Measurements from ENCODE around the gene PROS1.
"Not testable (repeated sequence)": the region's sequence is repeated elsewhere in the genome, so short reads cannot be mapped to it uniquely, and the experiment has no call there.

Gene PROS1

DNA sequence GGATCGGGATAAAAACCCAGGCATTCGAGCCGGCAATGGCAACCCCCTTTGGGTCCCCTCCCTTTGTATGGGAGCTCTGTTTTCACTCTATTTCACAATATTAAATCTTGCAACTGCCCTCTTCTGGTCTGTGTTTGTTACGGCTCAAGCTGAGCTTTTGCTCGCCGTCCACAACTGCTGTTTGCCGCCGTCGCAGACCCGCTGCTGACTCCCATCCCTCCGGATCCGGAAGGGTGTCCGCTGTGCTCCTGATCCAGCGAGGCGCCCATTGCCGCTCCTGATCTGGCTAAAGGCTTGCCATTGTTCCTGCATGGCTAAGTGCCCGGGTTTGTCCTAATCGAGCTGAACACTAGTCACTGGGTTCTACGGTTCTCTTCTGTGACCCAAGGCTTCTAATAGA, 8.6 kb downstream of the PROS1 start:
- DNase-seq = not testable (repeated sequence)

GRCh38 chr3:93962798-93963197, 10.9 kb downstream of the PROS1 start:
- no peak for DNase-seq

DNA sequence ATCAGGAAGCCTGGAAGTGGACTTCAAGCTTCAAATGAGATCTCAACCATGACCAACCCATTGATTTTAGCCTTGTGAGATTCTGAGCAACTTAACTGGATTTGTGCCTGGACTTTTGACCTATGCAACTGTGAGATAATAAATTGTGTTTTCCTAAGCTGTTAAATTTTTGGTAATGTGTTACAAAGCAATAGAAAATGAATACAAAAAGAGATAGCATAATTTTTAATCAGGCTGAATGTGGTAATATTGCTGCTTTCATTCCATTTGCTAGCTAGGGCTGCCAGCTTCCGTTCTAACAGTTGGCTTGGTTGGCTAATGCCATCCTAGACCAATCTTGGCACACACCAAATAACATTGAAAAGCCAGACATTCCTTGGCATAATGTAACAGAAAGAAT, 12.2 kb downstream of the PROS1 start:
- DNase-seq = no peak

GRCh38 chr3:93961026-93961425, 12.7 kb downstream of the PROS1 start:
- no peak for DNase-seq

DNA sequence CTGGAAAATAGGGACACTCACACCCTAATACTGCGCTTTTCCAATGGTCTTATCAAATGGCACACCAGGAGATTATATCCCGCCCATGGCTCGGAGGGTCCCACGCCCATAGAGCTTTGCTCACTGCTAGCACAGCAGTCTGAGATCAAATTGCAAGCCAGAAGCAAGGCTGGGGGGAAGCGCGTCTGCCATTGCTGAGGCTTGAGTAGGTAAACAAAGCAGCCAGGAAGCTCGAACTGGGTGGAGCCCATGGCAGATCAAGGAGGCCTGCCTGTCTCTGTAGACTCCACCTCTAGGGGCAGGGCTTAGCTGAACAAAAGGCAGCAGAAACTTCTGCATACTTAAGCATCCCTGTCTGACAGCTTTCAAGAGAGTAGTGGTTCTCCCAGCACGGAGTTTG, 23.7 kb downstream of the PROS1 start:
- DNase-seq = not testable (repeated sequence)

GRCh38 chr3:93937485-93937884, 36.2 kb downstream of the PROS1 start:
- not testable (repeated sequence) for DNase-seq

DNA sequence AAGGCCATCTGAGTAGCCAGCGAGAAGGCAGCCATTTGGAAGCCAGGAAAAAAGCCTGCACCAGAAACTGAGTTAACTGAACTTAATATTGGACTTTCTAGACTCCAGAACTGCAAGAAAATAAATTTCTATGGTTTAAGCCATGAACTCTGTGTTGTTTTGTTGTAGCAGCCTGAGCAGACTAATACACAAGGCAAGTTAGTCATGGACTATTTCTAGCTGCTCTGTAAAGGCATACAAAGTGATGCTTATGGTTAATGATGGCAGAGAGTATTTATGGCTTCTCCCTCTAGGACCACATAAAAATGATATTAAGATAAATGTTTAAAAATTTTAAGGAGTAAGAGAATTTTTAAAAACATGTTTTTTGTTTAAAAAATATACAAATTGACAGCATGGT, 37.1 kb downstream of the PROS1 start:
- no peak for DNase-seq

DNA sequence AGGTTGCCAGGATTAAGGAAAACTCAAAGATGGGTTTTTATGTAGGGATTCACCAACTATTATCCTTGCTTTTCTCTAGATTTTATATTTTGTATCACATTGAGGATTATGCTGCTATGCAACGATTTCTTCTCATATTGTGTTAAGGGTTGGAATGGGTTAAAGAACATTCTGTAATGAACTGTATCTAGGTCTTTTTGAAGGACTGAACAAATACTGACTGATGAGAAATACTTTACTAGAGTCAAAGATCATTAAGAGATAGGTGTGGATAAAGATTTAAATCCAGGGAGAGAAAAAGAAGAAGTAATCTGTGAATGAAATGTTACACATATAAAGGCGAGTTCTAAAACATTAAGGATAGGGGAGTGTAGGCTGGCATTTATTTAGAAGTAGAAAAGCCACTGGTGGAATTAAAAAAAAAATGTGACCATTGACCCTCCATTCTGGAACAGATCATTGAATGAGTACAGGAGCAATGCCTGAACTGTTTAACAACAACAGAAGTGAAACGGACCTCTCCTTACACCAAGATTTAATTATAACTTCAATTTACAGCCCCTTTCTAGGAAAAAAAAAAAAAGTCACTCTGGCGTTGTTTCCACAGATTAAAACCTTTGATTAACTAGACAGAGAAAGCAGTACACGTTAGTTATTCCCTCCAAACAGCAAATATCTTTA, 39.2 kb downstream of the PROS1 start:
- no peak for DNase-seq

GRCh38 chr3:93931597-93932229, 42.0 kb downstream of the PROS1 start:
- DNase-seq = no peak

GRCh38 chr3:93930041-93930440, 43.7 kb downstream of the PROS1 start:
- no peak for DNase-seq

DNA sequence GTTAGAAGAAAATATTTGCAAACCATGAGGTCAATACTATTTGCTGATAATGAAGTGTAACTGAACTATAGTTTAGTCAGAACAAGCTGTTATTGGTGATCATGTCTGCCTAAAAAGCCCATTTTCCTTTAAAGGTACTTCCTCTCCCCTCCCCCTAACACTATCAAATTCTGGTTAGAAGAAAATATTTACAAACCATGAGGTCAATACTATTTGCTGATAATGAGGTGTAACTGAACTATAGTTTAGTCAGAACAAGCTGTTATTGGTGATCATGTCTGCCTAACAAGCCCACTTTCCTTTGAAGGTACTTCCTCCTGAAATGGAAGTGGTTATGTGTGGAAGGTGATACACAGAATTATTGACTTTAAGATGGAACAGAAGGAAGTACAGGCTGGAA, 46.9 kb downstream of the PROS1 start:
- DNase-seq = no peak

DNA sequence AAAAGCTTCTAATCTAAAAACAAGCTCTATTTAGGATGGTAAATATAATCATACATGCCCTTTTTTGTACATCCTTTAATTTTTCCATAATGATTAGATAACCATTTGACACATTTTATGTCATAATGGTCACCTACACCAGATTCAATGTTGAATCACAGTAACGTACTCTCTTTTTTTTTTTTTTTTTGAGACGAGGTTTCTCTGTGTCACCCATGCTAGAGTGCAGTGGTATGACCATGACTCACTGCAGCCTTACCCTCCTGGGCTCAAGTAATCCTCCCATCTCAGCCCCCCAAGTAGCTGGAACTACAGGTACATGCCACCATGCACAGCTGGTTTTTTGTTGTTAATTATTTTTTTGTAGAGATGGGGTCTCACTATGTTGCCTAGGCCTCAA, 49.2 kb downstream of the PROS1 start:
- no peak for DNase-seq

GRCh38 chr3:93923006-93923405, 50.7 kb downstream of the PROS1 start:
- no peak for DNase-seq

DNA sequence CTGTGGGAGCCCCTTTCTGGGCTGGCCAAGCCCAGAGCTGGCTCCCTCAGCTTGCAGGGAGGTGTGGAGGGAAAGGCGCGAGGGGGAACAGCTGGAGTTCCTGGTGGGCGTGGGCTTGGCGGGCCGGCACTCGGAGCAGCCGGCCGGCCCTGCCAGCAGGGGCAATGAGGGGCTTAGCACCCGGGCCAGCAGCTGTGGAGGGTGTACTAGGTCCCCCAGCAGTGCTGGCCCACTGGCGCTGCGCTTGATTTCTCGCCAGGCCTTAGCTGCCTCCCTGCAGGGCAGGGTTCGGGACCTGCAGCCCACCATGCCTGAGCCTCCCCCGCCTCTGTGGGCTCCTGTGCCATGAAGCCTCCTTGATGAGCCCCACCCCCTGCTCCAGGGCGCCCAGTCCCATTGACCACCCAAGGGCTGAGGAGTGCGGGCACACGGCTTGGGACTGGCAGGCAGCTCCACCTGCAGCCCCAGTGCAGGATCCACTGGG, 56.1 kb downstream of the PROS1 start:
- not testable (repeated sequence) for DNase-seq

DNA sequence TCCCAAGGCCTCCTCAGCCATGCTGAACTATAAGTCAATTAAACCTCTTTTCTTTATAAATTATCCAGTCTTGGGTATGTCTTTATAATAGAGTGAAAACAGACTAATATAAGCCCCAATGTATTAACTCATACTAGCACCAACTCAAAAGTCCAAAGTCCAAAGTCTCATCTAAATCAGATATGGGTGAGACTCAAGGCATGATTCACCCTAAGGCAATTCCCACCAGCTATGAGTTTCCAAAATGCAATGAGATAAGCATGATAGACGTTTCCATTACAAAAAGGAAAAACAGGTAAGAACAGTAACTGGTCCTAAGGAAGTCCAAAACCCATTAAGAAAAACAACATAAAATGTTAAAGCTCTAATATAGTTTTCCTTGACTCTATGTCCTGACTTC, 60.1 kb downstream of the PROS1 start:
- DNase-seq = not testable (repeated sequence)

DNA sequence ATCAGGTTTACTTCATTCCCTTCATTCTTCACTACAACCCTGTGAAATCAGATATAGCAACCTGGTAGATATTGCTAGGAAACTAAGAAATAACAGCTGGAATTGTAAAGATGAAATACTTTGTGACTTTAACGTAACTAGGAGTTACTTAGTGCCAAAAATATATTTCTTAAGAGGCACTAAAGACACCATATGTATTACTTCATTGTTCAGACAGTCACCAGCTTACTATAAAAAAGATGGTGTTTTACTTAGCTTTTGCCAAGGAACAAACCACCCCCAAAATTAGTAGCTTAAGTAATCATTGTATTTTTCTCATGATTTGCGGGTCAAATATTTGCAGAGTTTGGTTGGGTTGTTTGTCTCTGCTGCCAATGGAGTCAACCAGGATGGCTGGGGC, 62.5 kb downstream of the PROS1 start:
- no peak for DNase-seq

DNA sequence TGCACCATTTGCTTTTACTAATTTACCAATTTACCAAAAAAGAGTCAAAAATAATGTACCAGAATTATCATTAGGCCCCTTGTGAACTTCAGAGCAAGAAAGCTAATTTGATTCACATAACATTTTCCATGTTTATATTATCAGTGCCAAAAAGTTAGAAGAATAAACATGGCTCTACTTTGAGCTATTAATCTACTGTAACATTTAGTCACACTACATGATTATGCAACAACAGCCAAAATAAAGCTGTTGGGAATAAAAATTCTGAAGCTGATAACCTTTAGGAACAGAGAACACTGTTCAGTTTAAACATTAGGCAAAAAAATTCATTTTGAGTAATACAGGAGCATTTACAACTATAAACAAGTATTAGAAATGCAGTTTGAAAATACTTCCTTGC, 63.6 kb downstream of the PROS1 start:
- DNase-seq = no peak

DNA sequence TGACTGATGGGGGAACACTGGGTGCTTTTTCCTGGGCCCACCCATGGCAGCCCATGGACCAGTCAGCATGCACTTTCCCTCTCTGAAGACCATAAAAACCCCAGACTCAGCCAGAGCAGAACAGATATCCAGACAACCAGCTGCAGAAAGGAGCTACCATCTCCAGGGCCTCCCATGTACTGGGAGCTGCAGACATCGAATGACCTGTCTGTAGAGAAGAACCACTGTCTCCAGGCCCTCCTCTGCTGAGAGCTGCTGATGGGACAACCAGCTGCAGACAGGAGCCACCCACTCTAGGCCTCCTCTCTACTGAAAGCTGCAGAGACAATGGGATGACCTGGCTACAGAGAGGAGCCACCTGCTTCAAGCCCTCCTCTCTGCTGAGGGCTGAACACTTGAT, 66.6 kb downstream of the PROS1 start:
- DNase-seq = no peak

DNA sequence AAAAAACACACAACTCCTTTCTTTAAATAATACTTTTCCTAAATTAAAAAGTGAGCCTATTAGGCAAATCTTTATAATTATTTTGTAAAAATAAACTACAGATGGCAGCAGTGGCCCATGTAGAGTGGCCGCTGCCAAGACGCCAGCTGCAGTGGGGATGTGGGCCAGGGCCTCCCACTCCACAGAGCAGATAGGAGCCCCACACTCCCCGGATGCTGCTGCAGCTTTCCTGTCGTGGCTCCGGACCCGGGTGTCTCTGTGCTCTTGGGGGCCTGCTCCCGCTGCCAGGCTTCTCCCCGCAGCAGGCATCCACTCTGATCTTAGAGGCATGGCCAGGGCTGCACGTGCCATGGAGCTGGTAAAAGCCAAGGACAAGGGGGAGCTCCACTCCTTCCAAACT, 67.5 kb downstream of the PROS1 start:
- DNase-seq = no peak

DNA sequence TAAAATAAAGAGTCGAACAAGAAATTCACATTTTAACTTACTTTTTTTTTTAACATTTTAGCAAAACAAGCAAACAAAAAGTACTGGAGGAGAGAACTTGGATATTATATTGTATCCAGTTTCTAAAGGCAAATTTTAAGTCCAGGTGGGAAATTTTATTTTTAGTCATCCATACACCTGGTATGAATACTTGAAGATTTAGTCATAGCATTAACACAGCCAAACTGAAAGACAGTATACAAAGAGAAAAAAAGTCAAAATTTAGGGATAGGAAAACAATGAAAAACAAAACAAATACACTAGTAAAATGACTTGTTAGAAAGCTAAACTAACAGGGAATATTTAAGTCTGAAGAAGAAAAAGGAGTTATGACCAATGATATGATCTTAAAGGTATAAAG, 69.1 kb downstream of the PROS1 start:
- DNase-seq = no peak

GRCh38 chr3:93878250-93879017, 95.3 kb downstream of the PROS1 start:
- DNase-seq = not testable (repeated sequence)

DNA sequence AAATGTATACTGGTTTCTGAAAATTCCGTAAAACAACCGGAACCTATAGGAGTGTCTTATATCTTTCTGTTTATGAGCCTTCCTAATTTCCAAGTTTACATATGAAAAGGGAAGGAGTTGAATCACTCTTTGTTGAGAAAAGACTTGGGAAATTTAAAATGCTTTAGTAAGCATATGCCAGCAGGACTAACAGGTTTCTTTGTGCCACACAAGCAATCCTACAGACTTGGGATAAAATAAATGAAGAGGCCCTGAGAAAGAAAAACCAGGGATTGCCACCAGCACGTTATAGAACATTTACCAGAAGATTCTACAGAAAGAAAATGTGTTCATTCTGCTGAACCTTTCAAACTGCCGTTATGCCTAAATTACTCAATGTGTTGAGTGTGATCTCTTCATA, 96.3 kb downstream of the PROS1 start:
- not testable (repeated sequence) for DNase-seq

DNA sequence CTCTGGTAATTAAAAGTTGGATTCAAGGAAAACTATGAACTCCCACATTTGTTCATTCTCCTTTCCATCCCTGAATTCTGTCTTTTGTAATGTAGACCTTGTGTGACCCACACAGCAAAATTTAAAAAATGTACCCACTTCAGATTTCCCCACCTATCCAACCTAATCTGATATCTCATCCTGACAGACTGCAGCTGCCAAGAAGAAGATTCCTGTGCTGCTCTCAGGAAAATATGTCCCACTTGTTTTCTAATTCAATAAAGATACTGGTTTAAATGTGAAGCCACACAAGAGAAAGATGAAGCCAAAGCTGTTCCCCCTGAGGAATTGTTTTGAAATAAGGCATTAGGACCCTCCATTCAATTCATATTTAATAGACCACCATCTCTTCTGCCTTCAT, 100.3 kb downstream of the PROS1 start:
- DNase-seq = not testable (repeated sequence)

- no peak for DNase-seq
These were observed 106.3 kb downstream of the PROS1 start for GRCh38 chr3:93867425-93867824.

Data from activated CD4-positive, CD25-positive, alpha-beta regulatory T cell treated with anti-CD3 and anti-CD28 coated beads, Interleukin-2, amount 50 U/mL, for 72 hours (primary cell).